Neural cell (in vitro differentiated cells): Measurements from ENCODE around the gene RASAL2. TPM values are rescaled to one million over a fixed set of nuclear protein-coding genes. Genes with fewer than 3 reads are reported as not detected.

Source experiments
- H2AFZ ChIP-seq: fragments of 200-600, 300-800 bp; sonication (generic), shearing (Covaris generic); 2 replicates; pipeline ENCODE4 v1.6.0; 2014; ENCODE audit warnings: low read depth, mild to moderate bottlenecking, antibody characterized with exemption, low read length, moderate library complexity
- H3F3A ChIP-seq: fragments of 200-600 bp; shearing (Covaris generic); 2 replicates; pipeline ENCODE4 v1.6.1; 2016; ENCODE audit warnings: mild to moderate bottlenecking, moderate library complexity, mixed read lengths, antibody characterized with exemption, low read length; ENCODE audit not compliant: insufficient read depth, poor library complexity, severe bottlenecking
- H3K27ac ChIP-seq: fragments of 200-600, 300-800 bp; sonication (generic), shearing (Covaris generic); 2 replicates; pipeline ENCODE4 v1.5.1; 2014; ENCODE audit warnings: mild to moderate bottlenecking, low read length, moderate library complexity
- H3K27me3 ChIP-seq: fragments of 300-800, 200-600 bp; sonication (generic), shearing (Covaris generic); 2 replicates; pipeline ENCODE4 v1.6.0; 2014; ENCODE audit warnings: mild to moderate bottlenecking, low read depth, low read length, moderate library complexity; ENCODE audit not compliant: insufficient read depth
- H3K36me3 ChIP-seq: fragments of 300-800, 200-600 bp; sonication (generic), shearing (Covaris generic); 2 replicates; pipeline ENCODE4 v1.5.1; 2014; ENCODE audit warnings: mild to moderate bottlenecking, antibody characterized with exemption, low read length, moderate library complexity; ENCODE audit not compliant: insufficient read depth
- H3K4me2 ChIP-seq: fragments of 300-800, 200-600 bp; sonication (generic), shearing (Covaris generic); 2 replicates; pipeline ENCODE4 v1.6.0; 2014; ENCODE audit warnings: mild to moderate bottlenecking, low read length
- H3K4me3 ChIP-seq: fragments of 300-800, 200-600 bp; sonication (generic), shearing (Covaris generic); 2 replicates; pipeline ENCODE4 v1.5.1; 2014; ENCODE audit warnings: mild to moderate bottlenecking, low read length, moderate library complexity
- H3K79me2 ChIP-seq: fragments of 200-600 bp; shearing (Covaris generic); replicated peaks from 2 replicates; pipeline ENCODE4 v1.6.0; 2014; ENCODE audit warnings: mild to moderate bottlenecking, low read length, moderate library complexity; ENCODE audit not compliant: insufficient read depth
- H3K9ac ChIP-seq: fragments of 300-800, 200-600 bp; sonication (generic), shearing (Covaris generic); 2 replicates; pipeline ENCODE4 v1.6.1; 2016; ENCODE audit warnings: mild to moderate bottlenecking, low read length, mixed read lengths
- H3K9me2 ChIP-seq: fragments of 200-600 bp; shearing (Covaris generic); 2 replicates; pipeline ENCODE4 v1.6.1; 2016; ENCODE audit warnings: mild to moderate bottlenecking, low read length, mixed read lengths; ENCODE audit not compliant: insufficient read depth
- H3K9me3 ChIP-seq: fragments of 200-600, 300-800 bp; sonication (generic), shearing (Covaris generic); 2 replicates; pipeline ENCODE4 v1.6.1; 2016; ENCODE audit warnings: mild to moderate bottlenecking, mixed run types, low read length, moderate library complexity, mixed read lengths
- H4K20me1 ChIP-seq: fragments of 200-600 bp; shearing (Covaris generic); 2 replicates; pipeline ENCODE4 v1.6.1; 2016; ENCODE audit warnings: mild to moderate bottlenecking, mixed run types; ENCODE audit not compliant: insufficient read depth
- EP300 ChIP-seq: fragments of 450-650 bp; conservative IDR thresholded peaks from 2 replicates; pipeline ENCODE4 v1.6.1; 2014; ENCODE audit warnings: antibody characterized with exemption, mild to moderate bottlenecking, moderate library complexity; ENCODE audit not compliant: poor library complexity, severe bottlenecking
- EZH2 ChIP-seq: fragments of 200-600, 300-800 bp; shearing (Covaris generic), sonication (generic); IDR thresholded peaks from 2 replicates; pipeline ENCODE4 v1.6.1; 2014; ENCODE audit warnings: antibody characterized with exemption, low read length, borderline replicate concordance, mild to moderate bottlenecking; ENCODE audit not compliant: insufficient read depth, poor library complexity, severe bottlenecking
- MXI1 ChIP-seq: fragments of 450-650 bp; conservative IDR thresholded peaks from 2 replicates; pipeline ENCODE4 v1.6.1; 2014; ENCODE audit warnings: antibody characterized with exemption, mild to moderate bottlenecking; ENCODE audit not compliant: poor library complexity, severe bottlenecking
- POLR2AphosphoS5 ChIP-seq: IDR thresholded peaks from 2 replicates; pipeline ENCODE4 v1.6.1; 2012
- RAD21 ChIP-seq: fragments of 450-650 bp; conservative IDR thresholded peaks from 2 replicates; pipeline ENCODE4 v1.6.1; 2014; ENCODE audit warnings: antibody characterized with exemption, mild to moderate bottlenecking, moderate library complexity
- SMC3 ChIP-seq: fragments of 450-650 bp; conservative IDR thresholded peaks from 2 replicates; pipeline ENCODE4 v1.6.1; 2014; ENCODE audit warnings: antibody characterized with exemption, mild to moderate bottlenecking, moderate library complexity; ENCODE audit not compliant: poor library complexity
- TAF1 ChIP-seq: IDR thresholded peaks from 2 replicates; pipeline ENCODE4 v1.6.1; 2012; ENCODE audit warnings: low read depth
- polyA plus RNA-seq: library from polyadenylated mRNA; depleted of rRNA; stranded (reverse); fragments of >200 nt; gene quantifications from 2 replicates; pipeline ENCODE4 v1.2.3, GENCODE V29; 2014
- TF ChIP-seq, protein P1 (sequence below): fragments of 450-650 bp; IDR thresholded peaks from 2 replicates; pipeline ENCODE4 v1.5.1; 2014; ENCODE audit warnings: antibody characterized with exemption, mild to moderate bottlenecking, moderate library complexity; ENCODE audit not compliant: poor library complexity, severe bottlenecking
- TF ChIP-seq, protein P2 (sequence below): IDR thresholded peaks from 2 replicates; pipeline ENCODE4 v1.6.1; 2012; ENCODE audit warnings: borderline replicate concordance

Gene RASAL2
- polyA plus RNA-seq, 1 donor from 2014 or later: 73.3 TPM

DNA sequence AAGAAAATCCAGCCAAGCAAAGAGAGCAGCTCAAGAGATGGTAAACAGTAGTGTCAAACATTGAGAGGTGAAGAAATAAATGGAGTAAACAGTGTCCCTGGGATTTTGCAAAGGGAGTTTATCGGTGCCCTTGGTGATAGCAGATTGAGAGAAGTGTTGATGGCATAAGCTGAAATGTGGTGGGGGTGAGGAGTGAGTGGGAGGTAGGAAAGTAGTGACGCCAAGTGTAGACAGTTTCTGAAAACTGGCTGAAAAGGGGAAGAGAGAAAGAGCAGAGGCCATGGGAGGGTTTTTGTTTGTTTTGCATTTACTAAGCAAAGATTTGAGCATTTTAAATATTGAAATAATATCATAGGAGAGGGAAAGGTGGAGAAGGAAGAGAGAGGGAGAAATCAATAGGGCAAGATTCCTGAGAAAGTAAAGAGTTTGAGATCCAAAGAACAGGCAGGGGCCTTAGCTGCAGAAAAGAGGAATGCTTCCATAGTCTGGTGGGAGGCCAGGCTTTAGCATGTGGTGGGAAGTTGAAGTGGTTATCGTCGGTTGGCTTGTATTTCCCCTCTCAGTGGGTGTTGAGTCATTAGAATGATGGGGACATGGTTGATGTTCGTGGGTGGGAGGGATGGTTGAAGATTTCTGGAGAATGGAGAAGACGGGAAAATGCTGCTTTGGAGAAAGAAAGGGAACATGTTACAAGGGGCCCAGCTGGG is 26.8 kb upstream of the RASAL2 start:
- no peak overlapping the region for H3K27ac ChIP-seq
- H3K79me2 ChIP-seq: no peaks in the 10 kb centered on the region
- no peak overlapping the region for H2AFZ ChIP-seq

DNA sequence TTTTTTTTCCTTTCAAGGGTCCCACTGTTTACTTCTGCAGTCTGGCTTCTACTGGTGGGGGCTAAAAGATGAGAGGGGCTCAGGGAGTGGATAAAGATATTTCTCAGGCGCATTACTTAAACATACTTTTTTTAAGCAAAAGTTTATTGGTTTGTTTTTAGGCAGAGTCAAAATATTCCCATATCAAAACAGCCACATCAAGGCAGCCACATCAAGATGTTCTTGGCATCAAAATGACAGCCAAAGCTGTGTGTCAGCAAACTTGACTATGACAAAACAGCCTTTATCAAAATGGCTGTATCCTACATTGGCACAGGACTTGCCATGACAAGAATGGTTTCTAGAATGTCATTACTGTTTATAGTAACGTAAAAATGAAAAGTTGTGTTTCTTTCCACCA is 22.1 kb upstream of the RASAL2 start:
- Histone ChIP-seq H2AFZ (no peak overlapping the region), H3K9me2 (no peaks in the 10 kb centered on the region), H3K4me2 (no peak overlapping the region), H3K9me3 (no peaks in the 10 kb centered on the region), H3K4me3 (no peak overlapping the region), H3K36me3 (no peaks in the 10 kb centered on the region), H3K79me2 (no peaks in the 10 kb centered on the region), H3K27ac (no peak overlapping the region), H3K9ac (no peak overlapping the region), H3F3A (no peaks in the 10 kb centered on the region), H3K27me3 (no peaks in the 10 kb centered on the region), H4K20me1 (no peaks in the 10 kb centered on the region)
- no peak for TF ChIP-seq EZH2
- no peak for TF ChIP-seq POLR2AphosphoS5
- no peak for TF ChIP-seq RAD21
- TF ChIP-seq SMC3: no peak
- TF ChIP-seq EP300: no peak
- TF ChIP-seq TAF1: no peak
- TF ChIP-seq, protein P1, sequence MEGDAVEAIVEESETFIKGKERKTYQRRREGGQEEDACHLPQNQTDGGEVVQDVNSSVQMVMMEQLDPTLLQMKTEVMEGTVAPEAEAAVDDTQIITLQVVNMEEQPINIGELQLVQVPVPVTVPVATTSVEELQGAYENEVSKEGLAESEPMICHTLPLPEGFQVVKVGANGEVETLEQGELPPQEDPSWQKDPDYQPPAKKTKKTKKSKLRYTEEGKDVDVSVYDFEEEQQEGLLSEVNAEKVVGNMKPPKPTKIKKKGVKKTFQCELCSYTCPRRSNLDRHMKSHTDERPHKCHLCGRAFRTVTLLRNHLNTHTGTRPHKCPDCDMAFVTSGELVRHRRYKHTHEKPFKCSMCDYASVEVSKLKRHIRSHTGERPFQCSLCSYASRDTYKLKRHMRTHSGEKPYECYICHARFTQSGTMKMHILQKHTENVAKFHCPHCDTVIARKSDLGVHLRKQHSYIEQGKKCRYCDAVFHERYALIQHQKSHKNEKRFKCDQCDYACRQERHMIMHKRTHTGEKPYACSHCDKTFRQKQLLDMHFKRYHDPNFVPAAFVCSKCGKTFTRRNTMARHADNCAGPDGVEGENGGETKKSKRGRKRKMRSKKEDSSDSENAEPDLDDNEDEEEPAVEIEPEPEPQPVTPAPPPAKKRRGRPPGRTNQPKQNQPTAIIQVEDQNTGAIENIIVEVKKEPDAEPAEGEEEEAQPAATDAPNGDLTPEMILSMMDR: no peak

More for the DNA sequence above, 26.8 kb upstream of the RASAL2 start:
- Histone ChIP-seq H4K20me1 (no peaks in the 10 kb centered on the region), H3K36me3 (no peaks in the 10 kb centered on the region), H3F3A (no peaks in the 10 kb centered on the region), H3K9me2 (no peaks in the 10 kb centered on the region), H3K4me3 (no peak overlapping the region), H3K4me2 (no peak overlapping the region), H3K9me3 (no peaks in the 10 kb centered on the region), H3K27me3 (no peaks in the 10 kb centered on the region), H3K9ac (no peak overlapping the region)
- TF ChIP-seq MXI1 (no peak), EZH2 (no peak), EP300 (no peak), SMC3 (no peak), TAF1 (no peak), RAD21 (no peak), POLR2AphosphoS5 (no peak)
- TF ChIP-seq, protein P2, sequence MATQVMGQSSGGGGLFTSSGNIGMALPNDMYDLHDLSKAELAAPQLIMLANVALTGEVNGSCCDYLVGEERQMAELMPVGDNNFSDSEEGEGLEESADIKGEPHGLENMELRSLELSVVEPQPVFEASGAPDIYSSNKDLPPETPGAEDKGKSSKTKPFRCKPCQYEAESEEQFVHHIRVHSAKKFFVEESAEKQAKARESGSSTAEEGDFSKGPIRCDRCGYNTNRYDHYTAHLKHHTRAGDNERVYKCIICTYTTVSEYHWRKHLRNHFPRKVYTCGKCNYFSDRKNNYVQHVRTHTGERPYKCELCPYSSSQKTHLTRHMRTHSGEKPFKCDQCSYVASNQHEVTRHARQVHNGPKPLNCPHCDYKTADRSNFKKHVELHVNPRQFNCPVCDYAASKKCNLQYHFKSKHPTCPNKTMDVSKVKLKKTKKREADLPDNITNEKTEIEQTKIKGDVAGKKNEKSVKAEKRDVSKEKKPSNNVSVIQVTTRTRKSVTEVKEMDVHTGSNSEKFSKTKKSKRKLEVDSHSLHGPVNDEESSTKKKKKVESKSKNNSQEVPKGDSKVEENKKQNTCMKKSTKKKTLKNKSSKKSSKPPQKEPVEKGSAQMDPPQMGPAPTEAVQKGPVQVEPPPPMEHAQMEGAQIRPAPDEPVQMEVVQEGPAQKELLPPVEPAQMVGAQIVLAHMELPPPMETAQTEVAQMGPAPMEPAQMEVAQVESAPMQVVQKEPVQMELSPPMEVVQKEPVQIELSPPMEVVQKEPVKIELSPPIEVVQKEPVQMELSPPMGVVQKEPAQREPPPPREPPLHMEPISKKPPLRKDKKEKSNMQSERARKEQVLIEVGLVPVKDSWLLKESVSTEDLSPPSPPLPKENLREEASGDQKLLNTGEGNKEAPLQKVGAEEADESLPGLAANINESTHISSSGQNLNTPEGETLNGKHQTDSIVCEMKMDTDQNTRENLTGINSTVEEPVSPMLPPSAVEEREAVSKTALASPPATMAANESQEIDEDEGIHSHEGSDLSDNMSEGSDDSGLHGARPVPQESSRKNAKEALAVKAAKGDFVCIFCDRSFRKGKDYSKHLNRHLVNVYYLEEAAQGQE: no peak
- TF ChIP-seq, protein P1: no peak
